22Rv1 (cell line): ENCODE data around the gene TMEM117.

Source experiments
- CTCF ChIP-seq: fragments of 450-650 bp; IDR thresholded peaks from 2 replicates; pipeline ENCODE4 v1.5.1; 2017; ENCODE audit warnings: mild to moderate bottlenecking
- ZFX ChIP-seq: fragments of 450-650 bp; IDR thresholded peaks from 2 replicates; pipeline ENCODE4 v1.6.1; 2017; ENCODE audit warnings: antibody characterized with exemption, borderline replicate concordance

- TF ChIP-seq CTCF (no peak), ZFX (no peak)
Observed at GRCh38 chr12:43841253-43841652, 5.4 kb downstream of the TMEM117 start.
